Endothelial cell of umbilical vein (primary cell): ENCODE data around the gene WTAP. TPM values are rescaled to one million over a fixed set of nuclear protein-coding genes. Genes with fewer than 3 reads are reported as not detected.

Experiments used
- BruUV-seq: library from RNA; stranded (reverse); fragments of 400-500 nt; replicated peaks from 2 replicates; lab custom pipeline; 2021; lab: Mats Ljungman, UMichigan
- CTCF ChIA-PET: fragments of 300-600, 350-600 bp; sonication (Branson Sonifier 250); formaldehyde crosslinking; loops from one replicate; lab custom pipeline; 2021; ENCODE audit warnings: antibody characterized with exemption, inconsistent platforms; lab: Charles Lee
- POLR2A ChIA-PET: fragments of 300-600, 350-600 bp; sonication (Branson Sonifier 250); formaldehyde crosslinking; loops from one replicate; lab custom pipeline; 2021; ENCODE audit warnings: antibody characterized with exemption, inconsistent platforms; lab: Charles Lee
- DNase-seq: peaks from one replicate; pipeline ENCODE4 v3.0.0-alpha.2; 2011; ENCODE audit warnings: low read depth, low spot score
- FAIRE-seq: peaks from 2 replicates; lab custom pipeline; 2011; peaks lifted over from hg19 to GRCh38; lab: Jason Lieb, UNC
- H2AFZ ChIP-seq: 2 replicates; pipeline ENCODE4 v1.6.0; 2012; ENCODE audit warnings: low read depth, low read length, control low read depth, inconsistent platforms
- H3K27ac ChIP-seq: 2 replicates; pipeline ENCODE4 v1.5.1; 2011; ENCODE audit warnings: low read depth, mild to moderate bottlenecking, control low read depth, low read length, moderate library complexity; ENCODE audit not compliant: insufficient read depth
- H3K27me3 ChIP-seq, 2 experiments: 2 replicates each; pipeline versions ENCODE4 v1.6.0 to v1.6.1; 2011; ENCODE audit warnings: low read length in 2 of 2, mixed read lengths in 1 of 2; ENCODE audit not compliant: control insufficient read depth in 2 of 2, insufficient read depth in 2 of 2
- H3K36me3 ChIP-seq, 2 experiments: 2 replicates in 1 of 2; 3 replicates in 1 of 2; pipeline ENCODE4 v1.5.1; 2011; ENCODE audit warnings: low read length in 2 of 2, mild to moderate bottlenecking in 1 of 2, moderate library complexity in 1 of 2; ENCODE audit not compliant: control insufficient read depth in 2 of 2, insufficient read depth in 2 of 2; ENCODE audit errors: extremely low read depth in 1 of 2
- H3K4me1 ChIP-seq: 3 replicates; pipeline ENCODE4 v1.5.1; 2011; ENCODE audit warnings: mild to moderate bottlenecking, low read length; ENCODE audit not compliant: control insufficient read depth, insufficient read depth; ENCODE audit errors: extremely low read depth
- H3K4me2 ChIP-seq: 2 replicates; pipeline ENCODE4 v1.6.1; 2011; ENCODE audit warnings: low read length, control low read depth, mixed read lengths; ENCODE audit not compliant: insufficient read depth
- H3K4me3 ChIP-seq, 3 experiments: fragments of 200-600 bp in 1 of 3; sonication (generic), shearing (Covaris generic) in 1 of 3; replicated peaks in 1 of 3; 2 replicates each; pipeline ENCODE4 v1.5.1; 2011 to 2016; ENCODE audit warnings: control low read depth in 3 of 3, low read length in 3 of 3, mild to moderate bottlenecking in 2 of 3, inconsistent platforms in 1 of 3, low read depth in 1 of 3, moderate library complexity in 1 of 3; ENCODE audit not compliant: insufficient read depth in 1 of 3
- H3K79me2 ChIP-seq: 2 replicates; pipeline ENCODE4 v1.6.0; 2012; ENCODE audit warnings: low read length, inconsistent platforms; ENCODE audit not compliant: control insufficient read depth, insufficient read depth
- H3K9ac ChIP-seq: replicated peaks from 2 replicates; pipeline ENCODE3; 2011; ENCODE audit warnings: low read length, control low read depth; ENCODE audit not compliant: insufficient read depth; ENCODE audit errors: extremely low read depth
- H3K9me1 ChIP-seq: replicated peaks from 3 replicates; pipeline ENCODE4 v1.6.0; 2011; ENCODE audit warnings: mild to moderate bottlenecking, low read length; ENCODE audit not compliant: control insufficient read depth, insufficient read depth; ENCODE audit errors: extremely low read depth
- H3K9me3 ChIP-seq: replicated peaks from 2 replicates; pipeline ENCODE4 v1.5.1; 2012; ENCODE audit warnings: low read length, inconsistent platforms; ENCODE audit not compliant: control insufficient read depth, insufficient read depth
- H4K20me1 ChIP-seq: replicated peaks from 2 replicates; pipeline ENCODE3; 2011; ENCODE audit warnings: mild to moderate bottlenecking, low read length; ENCODE audit not compliant: control insufficient read depth, insufficient read depth; ENCODE audit errors: extremely low read depth
- EZH2 ChIP-seq: IDR thresholded peaks from 2 replicates; pipeline ENCODE4 v1.6.1; 2012; ENCODE audit warnings: borderline replicate concordance, low read depth, mild to moderate bottlenecking, moderate library complexity, low read length, inconsistent platforms; ENCODE audit not compliant: severe bottlenecking
- FOS ChIP-seq: IDR thresholded peaks from 2 replicates; pipeline ENCODE4 v1.6.1; 2011; ENCODE audit warnings: mild to moderate bottlenecking, low read length, moderate library complexity, borderline replicate concordance; ENCODE audit not compliant: insufficient read depth
- GATA2 ChIP-seq: IDR thresholded peaks from 2 replicates; pipeline ENCODE4 v1.7.0; 2011; ENCODE audit warnings: low read depth, mild to moderate bottlenecking, moderate library complexity, mixed read lengths, low read length; ENCODE audit not compliant: insufficient read length, insufficient read depth
- JUN ChIP-seq: IDR thresholded peaks from 2 replicates; pipeline ENCODE4 v1.6.1; 2011; ENCODE audit warnings: borderline replicate concordance, low read depth; ENCODE audit not compliant: insufficient read length, insufficient read depth
- MYC ChIP-seq: IDR thresholded peaks from one replicate; pipeline ENCODE4 v1.6.1; 2011; ENCODE audit warnings: mild to moderate bottlenecking, low read depth, low read length
- POLR2A ChIP-seq: IDR thresholded peaks from 2 replicates; pipeline ENCODE4 v1.6.1; 2012; ENCODE audit warnings: low read depth, mild to moderate bottlenecking, control low read depth, low read length
- POLR2AphosphoS5 ChIP-seq: IDR thresholded peaks from 2 replicates; pipeline ENCODE4 v1.6.1; 2012; ENCODE audit warnings: low read depth, mild to moderate bottlenecking, control low read depth, low read length, moderate library complexity; ENCODE audit not compliant: insufficient read depth
- dilution Hi-C: fragments of 300-500 bp; cut with MboI; formaldehyde crosslinking; loops from one replicate; pipeline ENCODE4 v1.15.0; 2019; ENCODE audit warnings: low sequenced_read_pairs; ENCODE audit not compliant: extremely low pct_ligation_motif_present
- intact Hi-C: fragments of 100-400 bp; cut with micrococcal nuclease; formaldehyde crosslinking; loops from one replicate; pipeline ENCODE4 v1.10.0; 2022
- polyA plus RNA-seq, 4 experiments: library from polyadenylated mRNA; depleted of rRNA in 3 of 4; stranded (reverse) in 3 of 4; unstranded in 1 of 4; fragments of >200 nt; gene quantifications; 2 replicates each; pipeline versions ENCODE4 v1.2.1 to v1.2.3, GENCODE V29; 2011 to 2012; ENCODE audit warnings: missing spikeins in 1 of 4
- small RNA-seq: library from RNA; depleted of rRNA; stranded (forward); fragments of <200 nt; gene quantifications from one replicate; pipeline ENCODE3, GENCODE V24; 2012; ENCODE audit warnings: low replicate concordance, low read depth; ENCODE audit not compliant: insufficient read depth, insufficient read length
- total RNA-seq: library from RNA; stranded (reverse); gene quantifications from 2 replicates; pipeline ENCODE4 v1.2.3, GENCODE V29; 2021
- TF ChIP-seq, protein P1 (sequence below), 2 donors: IDR thresholded peaks; 1 replicate in 1 of 2; 2 replicates in 1 of 2; pipeline ENCODE4 v1.5.1; 2011; ENCODE audit warnings: low read length in 2 of 2, mild to moderate bottlenecking in 2 of 2, moderate library complexity in 2 of 2, control low read depth in 1 of 2, inconsistent platforms in 1 of 2, low read depth in 1 of 2; ENCODE audit not compliant: insufficient read depth in 1 of 2; ENCODE audit errors: extremely low read depth in 1 of 2
- TF ChIP-seq, protein P2 (sequence below): IDR thresholded peaks from 2 replicates; pipeline ENCODE4 v1.6.1; 2011; ENCODE audit not compliant: insufficient read depth, insufficient read length

Gene WTAP
- total and polyA plus RNA-seq, 2 donors (not counting 3 experiments of a cell fraction or from before 2014, with no cell fraction given) = 21.7 to 81.6 TPM

DNA sequence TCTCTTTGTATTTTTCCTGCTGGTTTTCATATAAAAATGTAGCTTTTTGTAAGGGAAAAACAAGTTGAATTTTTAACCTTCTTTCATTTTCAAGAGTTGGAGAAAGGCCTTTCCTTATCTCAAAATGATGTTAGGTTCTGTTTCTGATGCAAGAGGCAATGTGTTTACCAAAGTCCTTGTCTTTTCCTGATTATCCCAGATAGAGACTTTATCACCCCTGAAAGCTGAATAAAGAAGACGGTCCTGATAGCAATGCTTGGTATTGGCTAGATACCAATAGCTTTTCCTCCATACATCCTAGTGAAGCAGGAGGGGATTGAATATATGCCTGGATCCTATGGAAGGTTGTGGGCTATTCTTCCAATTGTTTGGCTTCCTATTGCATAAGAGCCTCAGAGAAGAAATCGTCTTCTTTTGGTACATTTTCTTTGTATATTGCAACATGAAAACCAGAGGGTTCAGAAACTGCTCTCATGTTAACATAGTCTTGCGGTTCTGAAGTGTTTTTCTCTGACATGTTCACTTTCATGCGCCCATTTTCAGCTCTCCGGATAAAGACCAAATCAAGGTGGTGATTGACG lies 78.2 kb downstream of the WTAP start:
- dilution Hi-C loops (no loop called here), intact Hi-C loops (no loop called here)
- TF ChIP-seq, protein P1, sequence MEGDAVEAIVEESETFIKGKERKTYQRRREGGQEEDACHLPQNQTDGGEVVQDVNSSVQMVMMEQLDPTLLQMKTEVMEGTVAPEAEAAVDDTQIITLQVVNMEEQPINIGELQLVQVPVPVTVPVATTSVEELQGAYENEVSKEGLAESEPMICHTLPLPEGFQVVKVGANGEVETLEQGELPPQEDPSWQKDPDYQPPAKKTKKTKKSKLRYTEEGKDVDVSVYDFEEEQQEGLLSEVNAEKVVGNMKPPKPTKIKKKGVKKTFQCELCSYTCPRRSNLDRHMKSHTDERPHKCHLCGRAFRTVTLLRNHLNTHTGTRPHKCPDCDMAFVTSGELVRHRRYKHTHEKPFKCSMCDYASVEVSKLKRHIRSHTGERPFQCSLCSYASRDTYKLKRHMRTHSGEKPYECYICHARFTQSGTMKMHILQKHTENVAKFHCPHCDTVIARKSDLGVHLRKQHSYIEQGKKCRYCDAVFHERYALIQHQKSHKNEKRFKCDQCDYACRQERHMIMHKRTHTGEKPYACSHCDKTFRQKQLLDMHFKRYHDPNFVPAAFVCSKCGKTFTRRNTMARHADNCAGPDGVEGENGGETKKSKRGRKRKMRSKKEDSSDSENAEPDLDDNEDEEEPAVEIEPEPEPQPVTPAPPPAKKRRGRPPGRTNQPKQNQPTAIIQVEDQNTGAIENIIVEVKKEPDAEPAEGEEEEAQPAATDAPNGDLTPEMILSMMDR (IDR thresholded peaks at IDR 0.05; ENCODE audit: extremely low read depth in 1 of 2, insufficient read depth in 1 of 2, low read depth in 1 of 2, low read length in 2 of 2) = no peak
- no peak for TF ChIP-seq FOS
- TF ChIP-seq POLR2AphosphoS5 = no peak
- no peak for TF ChIP-seq GATA2
- no peak for TF ChIP-seq JUN
- TF ChIP-seq, protein P2, sequence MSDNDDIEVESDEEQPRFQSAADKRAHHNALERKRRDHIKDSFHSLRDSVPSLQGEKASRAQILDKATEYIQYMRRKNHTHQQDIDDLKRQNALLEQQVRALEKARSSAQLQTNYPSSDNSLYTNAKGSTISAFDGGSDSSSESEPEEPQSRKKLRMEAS = no peak
- TF ChIP-seq POLR2A = no peak
- TF ChIP-seq MYC = no peak
- no peak for TF ChIP-seq EZH2
- no peak for FAIRE-seq
- no peak overlapping the region for H3K4me2 ChIP-seq
- H3K9ac ChIP-seq = no peak overlapping the region
- ChIA-PET POLR2A (no interaction called here), CTCF (interaction anchor here (1.7 kb wide), 1 partner anchor 45 kb away, joined by 3 read pairs; no protein-coding TSS in a partner anchor)
- H3K79me2 ChIP-seq = no peaks in the 10 kb centered on the region
- no peaks in the 10 kb centered on the region for H4K20me1 ChIP-seq
- H3K27me3 ChIP-seq = no peaks in the 10 kb centered on the region
- BruUV-seq = no TSS peak
- no peak overlapping the region for H3K4me3 ChIP-seq
- H3K27ac ChIP-seq = no peak overlapping the region
- no peak overlapping the region for H2AFZ ChIP-seq
- H3K4me1 ChIP-seq = no peaks in the 10 kb centered on the region
- no peaks in the 10 kb centered on the region for H3K9me1 ChIP-seq
- no peaks in the 10 kb centered on the region for H3K9me3 ChIP-seq
- H3K36me3 ChIP-seq = no peaks in the 10 kb centered on the region
- no peak for DNase-seq

Small RNA genes within 50 kb of the gene (small RNA-seq; reads per million reads assigned to genes)
- gene RNU4ATAC18P (not detected), gene SNORA20 (63.7 reads per million, percentile 94 among the genes with 10 or more reads in this experiment), gene SNORA29 (not detected)

Other genes with a start within 250 kb of the WTAP start
- gene SOD2, start 34.3 kb upstream of the WTAP start, total RNA-seq = 58.9 and 62.7 TPM in 2 replicates
- gene SOD2, start 34.3 kb upstream of the WTAP start, polyA plus RNA-seq = 27.7 and 31.6 TPM in 2 replicates
- 114 and 131 TPM in 2 replicates for gene ACAT2, start 34.5 kb downstream of the WTAP start, total RNA-seq
- gene ACAT2, start 34.5 kb downstream of the WTAP start, polyA plus RNA-seq = 32.3 and 44.6 TPM in 2 replicates
- 288 and 302 TPM in 2 replicates for gene TCP1, start 62.1 kb downstream of the WTAP start, total RNA-seq
- 112 and 168 TPM in 2 replicates for gene TCP1, start 62.1 kb downstream of the WTAP start, polyA plus RNA-seq
- gene MRPL18, start 63.0 kb downstream of the WTAP start, total RNA-seq = 70.7 and 70.8 TPM in 2 replicates
- gene MRPL18, start 63.0 kb downstream of the WTAP start, polyA plus RNA-seq = 40.5 and 55.4 TPM in 2 replicates
- gene PNLDC1, start 72.8 kb downstream of the WTAP start, total RNA-seq = not detected in 2 replicates
- gene PNLDC1, start 72.8 kb downstream of the WTAP start, polyA plus RNA-seq = not detected in 2 replicates
- gene MAS1, start 163.5 kb downstream of the WTAP start, total RNA-seq = not detected in 2 replicates
- not detected in 2 replicates for gene MAS1, start 163.5 kb downstream of the WTAP start, polyA plus RNA-seq
- gene IGF2R, start 241.6 kb downstream of the WTAP start, total RNA-seq = 59.7 and 60.2 TPM in 2 replicates
- gene IGF2R, start 241.6 kb downstream of the WTAP start, polyA plus RNA-seq = 11.3 and 16.3 TPM in 2 replicates